Endothelial cell of umbilical vein (primary cell): ENCODE measurements around the gene CFAP61.

Experiments
- EZH2 ChIP-seq: IDR thresholded peaks from 2 replicates; pipeline ENCODE4 v1.6.1; 2012; ENCODE audit warnings: borderline replicate concordance, low read depth, mild to moderate bottlenecking, moderate library complexity, low read length, inconsistent platforms; ENCODE audit not compliant: severe bottlenecking
- FOS ChIP-seq: IDR thresholded peaks from 2 replicates; pipeline ENCODE4 v1.6.1; 2011; ENCODE audit warnings: mild to moderate bottlenecking, low read length, moderate library complexity, borderline replicate concordance; ENCODE audit not compliant: insufficient read depth
- GATA2 ChIP-seq: IDR thresholded peaks from 2 replicates; pipeline ENCODE4 v1.7.0; 2011; ENCODE audit warnings: low read depth, mild to moderate bottlenecking, moderate library complexity, mixed read lengths, low read length; ENCODE audit not compliant: insufficient read length, insufficient read depth
- JUN ChIP-seq: IDR thresholded peaks from 2 replicates; pipeline ENCODE4 v1.6.1; 2011; ENCODE audit warnings: borderline replicate concordance, low read depth; ENCODE audit not compliant: insufficient read length, insufficient read depth
- MYC ChIP-seq: IDR thresholded peaks from one replicate; pipeline ENCODE4 v1.6.1; 2011; ENCODE audit warnings: mild to moderate bottlenecking, low read depth, low read length
- POLR2A ChIP-seq: IDR thresholded peaks from 2 replicates; pipeline ENCODE4 v1.6.1; 2012; ENCODE audit warnings: low read depth, mild to moderate bottlenecking, control low read depth, low read length
- POLR2AphosphoS5 ChIP-seq: IDR thresholded peaks from 2 replicates; pipeline ENCODE4 v1.6.1; 2012; ENCODE audit warnings: low read depth, mild to moderate bottlenecking, control low read depth, low read length, moderate library complexity; ENCODE audit not compliant: insufficient read depth
- TF ChIP-seq, protein P1 (sequence below), 2 donors: IDR thresholded peaks; 1 replicate in 1 of 2; 2 replicates in 1 of 2; pipeline ENCODE4 v1.5.1; 2011; ENCODE audit warnings: low read length in 2 of 2, mild to moderate bottlenecking in 2 of 2, moderate library complexity in 2 of 2, control low read depth in 1 of 2, inconsistent platforms in 1 of 2, low read depth in 1 of 2; ENCODE audit not compliant: insufficient read depth in 1 of 2; ENCODE audit errors: extremely low read depth in 1 of 2
- TF ChIP-seq, protein P2 (sequence below): IDR thresholded peaks from 2 replicates; pipeline ENCODE4 v1.6.1; 2011; ENCODE audit not compliant: insufficient read depth, insufficient read length

DNA sequence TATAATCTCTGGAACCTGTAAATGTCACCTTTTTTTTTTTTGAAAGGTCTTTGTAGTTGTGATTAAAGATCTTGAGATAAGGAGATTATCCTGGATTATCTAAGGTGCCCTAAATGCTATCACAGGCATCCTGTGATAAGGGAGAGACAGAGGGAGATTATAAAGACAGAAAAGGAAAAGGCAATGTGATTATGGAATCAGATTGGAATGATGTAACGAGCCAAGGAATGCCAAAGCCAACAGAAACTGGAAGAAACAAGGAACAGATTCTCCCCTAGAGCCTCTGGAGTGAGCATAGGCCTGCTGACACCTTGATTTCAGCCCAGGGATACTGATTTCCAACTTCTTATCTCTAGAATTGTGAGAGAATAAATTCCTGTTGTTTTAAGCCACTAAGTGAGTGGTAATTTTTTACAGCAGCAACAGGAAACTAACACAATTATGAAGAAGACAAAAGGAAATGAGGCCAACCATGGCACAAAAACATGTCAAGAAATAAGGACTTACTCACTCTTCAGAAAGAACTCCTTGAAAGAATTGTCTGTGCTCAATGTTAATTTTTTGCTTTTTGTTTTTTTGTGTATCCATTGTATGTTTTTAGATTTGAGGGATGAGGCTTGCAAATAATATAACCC, 82.7 kb downstream of the CFAP61 start:
- TF ChIP-seq, protein P1, sequence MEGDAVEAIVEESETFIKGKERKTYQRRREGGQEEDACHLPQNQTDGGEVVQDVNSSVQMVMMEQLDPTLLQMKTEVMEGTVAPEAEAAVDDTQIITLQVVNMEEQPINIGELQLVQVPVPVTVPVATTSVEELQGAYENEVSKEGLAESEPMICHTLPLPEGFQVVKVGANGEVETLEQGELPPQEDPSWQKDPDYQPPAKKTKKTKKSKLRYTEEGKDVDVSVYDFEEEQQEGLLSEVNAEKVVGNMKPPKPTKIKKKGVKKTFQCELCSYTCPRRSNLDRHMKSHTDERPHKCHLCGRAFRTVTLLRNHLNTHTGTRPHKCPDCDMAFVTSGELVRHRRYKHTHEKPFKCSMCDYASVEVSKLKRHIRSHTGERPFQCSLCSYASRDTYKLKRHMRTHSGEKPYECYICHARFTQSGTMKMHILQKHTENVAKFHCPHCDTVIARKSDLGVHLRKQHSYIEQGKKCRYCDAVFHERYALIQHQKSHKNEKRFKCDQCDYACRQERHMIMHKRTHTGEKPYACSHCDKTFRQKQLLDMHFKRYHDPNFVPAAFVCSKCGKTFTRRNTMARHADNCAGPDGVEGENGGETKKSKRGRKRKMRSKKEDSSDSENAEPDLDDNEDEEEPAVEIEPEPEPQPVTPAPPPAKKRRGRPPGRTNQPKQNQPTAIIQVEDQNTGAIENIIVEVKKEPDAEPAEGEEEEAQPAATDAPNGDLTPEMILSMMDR (IDR thresholded peaks at IDR 0.05; ENCODE audit: extremely low read depth in 1 of 2, insufficient read depth in 1 of 2, low read depth in 1 of 2, low read length in 2 of 2): no peak
- TF ChIP-seq, protein P2, sequence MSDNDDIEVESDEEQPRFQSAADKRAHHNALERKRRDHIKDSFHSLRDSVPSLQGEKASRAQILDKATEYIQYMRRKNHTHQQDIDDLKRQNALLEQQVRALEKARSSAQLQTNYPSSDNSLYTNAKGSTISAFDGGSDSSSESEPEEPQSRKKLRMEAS: no peak
- TF ChIP-seq MYC (no peak), POLR2A (no peak), POLR2AphosphoS5 (no peak), EZH2 (no peak), JUN (no peak), GATA2 (peak; percentile 16), FOS (no peak)
